ENCODE data around the gene FGF2.
"Not testable (repeated sequence)": the region's sequence is repeated elsewhere in the genome, so short reads cannot be mapped to it uniquely, and the experiment has no call there.

Gene FGF2

GRCh38 chr4:122826553-122827257 lies at the start of gene FGF2:
Gene FGF2 (plus strand): TSS chr4:122826831. CDS start chr4:122827175, 344 bp downstream.
- peak in 1 of 2 donors; percentile 45 for DNase-seq

GRCh38 chr4:122776916-122777315 lies 49.7 kb upstream of the FGF2 start:
- no peak for DNase-seq

DNA sequence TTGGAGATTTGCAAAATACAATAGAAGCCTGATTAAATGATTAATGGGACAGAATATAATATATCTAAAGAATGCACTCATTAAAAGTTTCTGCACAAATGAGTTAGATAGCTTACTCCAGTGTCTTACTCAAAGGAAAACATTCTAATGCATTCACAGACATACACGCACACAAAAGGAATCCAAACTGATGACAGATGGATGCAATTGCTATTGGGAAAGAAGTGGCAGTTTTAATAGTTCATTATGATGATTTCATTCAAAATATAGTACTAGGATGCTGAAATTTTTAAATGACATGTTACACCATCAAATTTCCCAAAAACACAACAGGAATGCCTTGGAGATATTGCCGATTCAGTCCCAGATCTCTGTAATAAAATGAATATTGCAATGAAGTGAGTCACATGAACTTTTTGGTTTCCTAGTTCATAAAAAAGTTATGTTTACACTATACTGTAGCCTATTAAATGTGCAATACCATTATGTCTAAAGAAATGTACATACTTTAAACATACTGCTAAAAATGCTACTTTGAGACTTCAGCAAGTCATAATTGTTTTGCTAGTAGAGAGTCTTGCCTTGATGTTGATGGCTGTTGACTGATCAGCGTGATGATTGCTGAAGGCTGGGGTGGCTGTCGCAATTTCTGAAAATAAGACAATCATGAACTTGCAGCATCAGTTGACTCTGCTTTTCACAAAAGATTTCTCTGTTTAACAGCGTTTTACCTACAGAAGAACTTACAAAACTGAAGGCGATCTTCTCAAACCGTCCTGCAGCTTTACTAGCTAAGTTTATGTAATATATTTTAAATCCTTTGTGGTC lies 48.6 kb upstream of the FGF2 start:
- DNase-seq: no peak

- DNase-seq: no peak
Measured at GRCh38 chr4:122781486-122781885, 45.1 kb upstream of the FGF2 start.

DNA sequence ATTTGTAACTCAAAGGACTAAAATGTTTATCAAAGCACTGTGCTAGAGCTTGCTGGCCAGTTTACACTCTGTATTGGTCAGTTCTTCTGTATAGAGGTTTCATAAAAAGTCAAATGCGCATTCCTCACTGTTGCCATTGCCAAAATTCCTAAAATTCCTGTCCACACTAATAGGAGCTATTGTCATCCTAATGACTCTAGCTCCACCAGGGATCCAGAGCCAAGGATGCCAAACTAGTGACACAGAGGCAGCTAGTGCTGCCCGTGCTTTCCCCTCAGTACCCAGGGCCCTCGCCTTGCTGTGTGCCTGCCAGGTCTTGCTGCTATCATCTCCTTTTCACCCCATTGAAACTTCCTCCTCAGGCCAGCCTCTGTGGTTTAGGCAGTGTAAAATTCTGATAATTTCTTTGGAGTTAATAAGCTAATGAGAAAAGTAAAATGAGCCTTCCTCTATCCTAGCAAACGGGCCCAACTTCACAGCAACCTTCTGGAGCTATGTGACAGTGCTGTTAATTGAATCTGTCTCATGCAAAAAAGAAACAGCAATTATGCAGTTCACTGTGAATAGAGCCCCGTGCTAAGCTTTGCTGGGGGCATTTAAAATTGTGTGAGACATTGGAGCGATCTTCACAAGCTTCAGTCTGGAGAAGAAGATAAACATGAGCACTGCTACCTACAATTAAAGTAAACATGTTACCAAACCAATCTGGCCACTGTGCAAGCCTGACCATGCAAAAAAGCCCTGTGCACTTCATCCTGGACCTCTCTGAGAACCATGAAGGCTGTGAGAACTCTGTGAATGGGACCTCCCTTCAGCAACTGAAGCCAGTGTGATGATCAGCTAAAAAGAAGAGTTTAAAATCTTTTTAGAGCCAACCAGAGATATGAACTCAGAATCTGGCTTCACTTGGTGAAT lies 43.1 kb upstream of the FGF2 start:
- no peak for DNase-seq

DNA sequence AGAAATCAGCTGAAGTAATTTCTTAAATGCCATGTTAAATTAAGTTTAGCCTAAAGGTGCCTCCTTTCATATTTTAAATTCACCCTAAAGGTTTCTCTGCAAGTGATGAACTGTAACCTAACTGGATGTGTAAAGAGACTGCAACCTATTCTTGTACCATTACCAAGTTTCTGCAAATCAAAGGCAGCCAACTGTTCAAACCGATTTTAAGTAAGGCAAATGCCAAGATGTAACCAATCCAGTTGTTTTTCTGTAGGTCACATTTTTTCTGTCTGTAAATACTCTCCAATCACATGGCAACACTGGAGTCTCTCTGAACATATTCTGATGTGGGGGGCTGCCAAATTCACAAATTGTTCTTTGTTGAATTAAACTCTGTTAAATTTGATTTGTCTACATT lies 42.4 kb upstream of the FGF2 start:
- DNase-seq: no peak

DNA sequence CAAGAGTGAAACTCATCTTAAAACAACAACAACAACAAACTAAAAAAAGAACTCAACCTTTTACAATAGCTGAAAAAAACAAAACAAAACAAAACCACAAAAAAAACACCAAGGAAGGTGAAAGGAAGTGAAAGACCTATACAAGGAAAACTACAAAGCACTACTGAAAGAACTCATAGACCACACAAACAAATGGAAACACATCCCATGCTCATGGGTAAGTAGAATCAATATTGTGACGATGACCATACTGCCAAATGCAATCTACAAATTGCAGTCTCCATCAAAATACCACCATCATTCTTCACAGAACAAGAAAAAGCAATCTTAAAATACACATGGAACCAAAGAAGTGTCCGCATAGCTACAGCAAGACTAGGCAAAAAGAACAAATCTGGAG lies 41.5 kb upstream of the FGF2 start:
- no peak for DNase-seq

DNA sequence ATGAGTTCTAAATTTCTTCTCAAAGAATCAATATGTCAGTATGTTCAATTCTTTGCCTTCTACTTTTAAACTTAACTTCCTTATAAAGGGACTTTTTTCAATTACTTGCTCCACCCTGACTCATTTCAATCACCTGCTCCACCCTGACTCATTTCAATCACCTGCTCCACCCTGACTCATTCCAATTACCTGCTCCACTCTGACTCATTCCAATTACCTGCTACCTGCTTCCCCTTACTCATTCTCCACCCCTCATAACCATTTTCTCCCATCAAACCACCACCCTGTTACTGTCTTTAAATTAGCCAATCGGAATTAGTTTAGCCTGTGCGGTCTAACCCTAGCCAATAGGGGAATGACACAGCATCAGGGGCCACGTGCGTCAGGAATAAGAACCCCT lies 40.3 kb upstream of the FGF2 start:
- DNase-seq: not testable (repeated sequence)

DNA sequence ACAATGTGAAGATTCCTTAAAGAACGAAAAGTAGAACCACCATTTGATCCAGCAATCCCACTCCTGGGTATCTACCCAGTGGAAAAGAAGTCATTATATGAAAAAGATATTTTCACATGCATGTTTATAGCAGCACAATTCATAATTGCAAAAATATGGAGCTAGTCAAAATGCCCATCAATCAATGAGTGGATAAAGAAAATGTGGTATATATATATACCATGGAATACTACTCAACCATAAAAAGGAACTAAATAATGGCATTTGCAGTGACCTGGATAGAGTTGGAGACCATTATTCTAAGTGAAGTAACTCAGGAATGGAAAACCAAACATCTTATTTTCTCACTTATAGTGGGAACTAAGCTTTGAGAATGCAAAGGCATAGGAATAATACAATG lies 39.7 kb upstream of the FGF2 start:
- DNase-seq: not testable (repeated sequence)

GRCh38 chr4:122787940-122788339 lies 38.7 kb upstream of the FGF2 start:
- DNase-seq: no peak

DNA sequence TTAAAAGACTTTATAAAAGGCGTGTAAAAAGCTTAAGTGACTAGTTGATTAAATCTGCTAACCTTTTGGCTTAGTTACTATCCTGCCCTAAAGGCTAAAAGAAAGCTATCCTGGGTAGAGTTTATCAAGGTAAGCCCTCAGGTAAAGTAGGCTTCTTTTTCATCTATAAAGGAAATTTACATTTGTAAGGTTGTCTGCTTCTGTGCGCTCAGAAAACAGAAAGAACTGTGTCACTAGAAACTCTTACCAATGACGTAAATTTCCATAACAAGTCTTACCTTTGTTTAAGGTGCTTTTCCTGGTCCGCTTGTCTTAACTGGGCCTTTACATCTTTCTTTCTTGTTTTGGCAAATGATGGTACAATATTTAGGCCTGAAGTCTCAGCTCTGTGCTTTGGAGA lies 37.7 kb upstream of the FGF2 start:
- no peak for DNase-seq

DNA sequence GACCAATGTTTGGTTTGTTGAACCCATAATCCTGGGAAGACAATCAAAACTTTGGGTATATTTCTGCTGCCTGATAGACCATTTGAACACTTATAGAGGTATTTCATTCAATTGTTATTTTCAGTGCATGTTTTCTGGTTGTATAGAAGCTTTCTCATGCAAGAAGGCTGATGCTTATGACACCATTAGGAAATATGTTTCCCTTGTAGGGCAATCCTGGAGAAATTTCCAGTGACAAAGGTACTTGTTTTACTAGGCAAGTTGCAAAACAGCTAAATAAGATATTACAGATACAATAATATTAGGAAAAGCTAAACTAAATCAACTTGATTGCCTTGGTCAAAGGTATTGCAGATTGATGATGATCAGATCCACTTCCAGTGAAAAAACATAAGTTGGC lies 32.8 kb upstream of the FGF2 start:
- no peak for DNase-seq

GRCh38 chr4:122796801-122797404 lies 29.7 kb upstream of the FGF2 start:
- DNase-seq: no peak

GRCh38 chr4:122797405-122798094 lies 29.1 kb upstream of the FGF2 start:
- no peak for DNase-seq

DNA sequence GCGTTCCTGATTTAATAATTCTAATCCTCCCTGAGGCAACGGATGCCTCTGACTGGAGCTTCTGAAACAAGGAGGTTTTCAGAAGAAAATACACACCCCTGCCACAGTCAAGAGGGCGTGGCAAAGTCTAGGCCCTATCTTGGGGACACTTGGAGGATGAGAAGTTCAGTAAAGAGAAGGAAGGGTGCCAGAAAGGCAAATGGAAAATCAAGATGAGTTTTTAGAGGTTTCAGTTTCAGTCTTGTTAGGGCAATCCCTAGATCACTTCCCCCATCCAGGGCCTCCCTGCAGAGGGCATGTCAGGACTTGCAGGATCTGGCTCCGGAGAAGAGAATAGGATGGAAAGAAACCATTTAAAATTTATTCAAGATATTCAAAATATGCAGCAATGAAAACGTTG lies 28.5 kb upstream of the FGF2 start:
- peak in 1 of 2 donors; percentile 8 for DNase-seq

GRCh38 chr4:122798917-122799316 lies 27.7 kb upstream of the FGF2 start:
- DNase-seq: no peak

- no peak for DNase-seq
Measured at GRCh38 chr4:122803788-122804208, 22.8 kb upstream of the FGF2 start.

- DNase-seq: no peak
Measured at GRCh38 chr4:122806981-122807679, 19.5 kb upstream of the FGF2 start.

GRCh38 chr4:122810669-122811068 lies 16.0 kb upstream of the FGF2 start:
- DNase-seq: no peak

- DNase-seq: not testable (repeated sequence)
Measured at GRCh38 chr4:122811781-122812180, 14.8 kb upstream of the FGF2 start.

- DNase-seq: not testable (repeated sequence)
Measured at GRCh38 chr4:122812823-122813222, 13.8 kb upstream of the FGF2 start.
